ENCODE measurements around the gene AEBP1.

Gene AEBP1

DNA sequence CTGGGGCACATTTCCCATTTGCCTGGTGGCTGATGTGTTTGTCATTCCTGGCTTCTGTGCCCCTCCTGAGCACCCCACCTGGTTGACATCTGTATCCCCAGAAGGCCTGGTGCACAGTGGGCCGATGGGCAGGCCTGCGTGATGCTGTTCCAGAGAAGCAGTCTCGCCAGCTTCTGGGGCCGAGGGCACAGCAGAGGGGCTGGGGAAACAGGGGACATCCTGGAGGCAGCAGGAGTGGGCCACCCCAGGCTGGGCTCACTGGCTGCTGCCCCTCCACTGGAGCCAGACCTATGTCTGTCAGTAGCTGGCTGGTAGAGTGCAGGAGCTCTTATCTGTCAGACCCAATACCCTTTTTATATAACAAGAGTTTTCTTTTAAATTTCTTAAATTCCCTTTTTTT lies 37.9 kb downstream of the AEBP1 start:
- no peak for DNase-seq (ENCODE audit: low spot score)

DNA sequence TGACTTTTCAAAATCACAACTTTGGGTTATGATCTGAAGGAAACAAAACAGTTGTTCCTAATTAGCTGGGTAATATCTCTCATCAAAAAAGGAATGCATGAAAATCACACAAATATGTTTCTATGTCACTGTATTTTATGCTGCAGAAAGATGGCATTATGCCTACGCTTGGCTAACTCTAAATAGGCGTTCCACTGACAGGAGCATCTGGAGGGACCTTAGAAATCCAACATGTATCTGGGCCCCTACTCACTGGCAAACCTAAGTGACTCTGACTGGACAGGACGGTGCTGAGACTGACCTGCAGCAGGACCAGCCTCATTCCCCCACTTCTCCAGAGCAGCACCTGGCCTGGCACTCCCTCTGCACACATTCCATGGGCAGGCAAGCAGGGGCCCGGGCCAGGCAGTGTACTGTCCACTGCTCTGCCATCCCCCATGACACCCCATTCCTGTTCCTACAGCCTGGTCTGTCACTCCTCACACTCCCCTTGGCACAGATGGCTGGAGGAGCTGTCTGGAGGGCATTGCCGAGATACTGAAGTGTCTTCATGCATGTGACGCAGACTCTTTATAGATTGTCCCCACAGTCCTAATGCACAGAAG lies 39.6 kb downstream of the AEBP1 start:
- DNase-seq (ENCODE audit: low spot score), result no peak

DNA sequence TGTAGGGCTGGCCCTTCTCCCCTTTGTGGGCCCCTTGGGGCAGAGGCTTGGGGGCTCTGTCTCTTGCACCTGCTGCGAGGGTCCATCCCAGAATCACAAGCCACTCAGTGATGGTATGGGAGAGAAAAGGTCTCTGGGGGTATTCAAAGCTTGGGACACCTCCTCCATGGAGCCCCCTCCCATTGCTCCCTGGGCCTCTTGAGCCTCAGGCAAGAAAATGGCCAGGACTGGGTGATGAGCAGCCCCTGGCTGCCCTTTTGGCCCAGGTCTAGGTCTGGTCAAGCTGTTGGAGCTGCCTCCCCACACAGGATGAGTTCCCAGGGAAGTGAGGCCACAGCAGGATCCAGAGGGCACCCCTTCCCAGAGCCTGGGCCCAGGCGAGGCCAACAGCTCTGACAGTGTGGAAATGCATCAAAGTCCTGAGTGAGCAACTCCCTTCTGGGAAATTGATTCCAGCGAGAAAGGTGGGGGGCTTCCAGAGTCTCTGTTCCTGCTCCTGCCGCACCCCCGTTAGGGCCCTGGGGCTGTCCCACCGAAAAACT lies 40.4 kb downstream of the AEBP1 start:
- DNase-seq (ENCODE audit: low spot score), result no peak

DNA sequence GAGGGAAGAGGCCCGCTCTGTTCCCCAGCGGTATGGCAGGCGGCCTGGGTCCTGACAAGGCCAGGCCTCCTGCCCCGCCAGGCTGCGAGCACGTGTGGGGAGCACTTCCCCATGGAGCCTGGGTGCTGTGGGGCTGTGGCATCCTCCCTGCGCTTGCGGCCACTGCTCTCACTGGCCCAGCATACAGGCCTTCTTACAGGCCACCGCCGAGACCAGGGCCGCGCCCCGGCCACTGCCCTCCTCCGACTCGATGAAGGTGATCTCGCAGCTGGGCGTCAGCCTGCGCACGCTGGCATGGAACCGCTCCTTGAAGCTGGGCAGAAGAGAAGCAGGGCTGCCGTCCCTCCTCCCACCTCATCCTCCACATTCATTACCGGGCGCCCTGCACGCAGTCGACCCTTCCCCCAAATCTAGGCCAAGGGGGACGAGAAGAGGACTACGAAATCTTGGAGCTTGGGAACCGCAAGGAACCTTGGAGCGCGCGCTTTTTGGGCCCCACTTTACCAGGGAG lies 40.9 kb downstream of the AEBP1 start:
- no peak for DNase-seq (ENCODE audit: low spot score)

DNA sequence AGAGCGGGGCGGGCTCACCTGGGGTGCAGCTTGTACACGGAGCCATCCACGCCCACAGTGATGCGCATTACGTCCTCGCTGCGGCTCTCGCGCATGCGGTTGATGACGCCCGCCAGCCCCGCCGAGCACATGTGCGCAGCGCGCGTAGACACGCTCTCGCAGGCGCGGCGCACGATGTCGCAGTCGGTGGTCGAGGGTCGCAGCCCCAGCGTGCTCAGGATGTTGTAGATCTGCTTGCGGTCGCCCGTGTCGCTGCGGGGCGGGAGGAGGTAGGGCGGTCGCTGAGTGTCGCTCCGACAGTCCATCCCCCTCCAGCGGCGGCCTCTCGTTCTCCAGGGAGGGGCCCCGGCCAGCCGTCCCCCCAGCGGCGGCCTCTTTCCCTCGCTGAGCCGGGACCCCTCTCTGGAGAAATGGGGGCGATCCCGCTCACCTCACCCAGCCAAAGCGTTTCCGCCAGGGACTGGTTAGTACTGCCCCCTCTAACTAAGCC lies 41.4 kb downstream of the AEBP1 start:
- no peak for DNase-seq (ENCODE audit: low spot score)

DNA sequence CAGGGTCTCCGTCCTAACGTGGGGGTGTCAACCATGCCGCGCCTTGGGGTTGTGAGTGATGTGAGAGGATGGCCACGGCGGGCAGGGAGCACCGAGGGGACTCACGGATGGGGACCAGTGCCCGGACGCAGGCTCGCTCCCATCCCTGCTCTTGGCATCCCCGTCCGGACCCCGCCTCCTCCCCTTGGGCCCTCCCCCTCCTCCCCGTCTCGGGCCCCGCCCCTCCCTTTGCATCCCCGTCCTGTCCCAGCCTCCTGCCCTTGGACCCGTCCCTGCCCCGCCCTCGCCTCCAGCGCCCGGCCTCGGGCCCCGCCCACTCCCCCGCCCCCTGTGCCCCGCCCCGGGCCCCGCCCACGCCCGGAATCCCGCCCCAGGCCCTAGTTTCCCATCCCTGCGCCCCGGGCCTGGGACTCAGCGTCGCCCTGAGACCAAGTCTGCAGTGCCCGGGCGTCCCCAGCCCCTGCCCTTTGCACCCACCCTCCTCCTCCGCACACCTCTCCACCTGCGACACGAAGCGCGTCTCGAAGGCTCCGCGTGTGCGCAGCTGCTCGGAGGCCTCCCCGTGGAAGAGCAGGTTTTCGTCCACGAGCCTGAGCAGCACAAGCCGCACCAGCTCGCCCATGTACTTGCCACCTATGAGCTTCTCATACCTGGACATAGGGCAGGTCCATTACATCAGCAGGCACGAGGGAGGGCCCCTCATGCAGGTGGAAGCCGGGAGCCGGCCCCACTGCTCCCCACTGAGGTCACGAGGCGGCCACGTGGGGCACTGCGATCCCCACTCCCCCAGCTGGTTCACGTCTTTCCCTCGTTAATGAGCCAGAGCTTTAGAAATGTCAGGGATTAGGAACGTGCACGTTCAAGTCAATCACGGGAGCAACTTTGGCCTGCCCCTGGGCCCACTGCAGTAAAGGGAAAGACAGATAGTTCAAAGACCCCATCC lies 42.1 kb downstream of the AEBP1 start:
- DNase-seq (ENCODE audit: low spot score), result peak; percentile 52

DNA sequence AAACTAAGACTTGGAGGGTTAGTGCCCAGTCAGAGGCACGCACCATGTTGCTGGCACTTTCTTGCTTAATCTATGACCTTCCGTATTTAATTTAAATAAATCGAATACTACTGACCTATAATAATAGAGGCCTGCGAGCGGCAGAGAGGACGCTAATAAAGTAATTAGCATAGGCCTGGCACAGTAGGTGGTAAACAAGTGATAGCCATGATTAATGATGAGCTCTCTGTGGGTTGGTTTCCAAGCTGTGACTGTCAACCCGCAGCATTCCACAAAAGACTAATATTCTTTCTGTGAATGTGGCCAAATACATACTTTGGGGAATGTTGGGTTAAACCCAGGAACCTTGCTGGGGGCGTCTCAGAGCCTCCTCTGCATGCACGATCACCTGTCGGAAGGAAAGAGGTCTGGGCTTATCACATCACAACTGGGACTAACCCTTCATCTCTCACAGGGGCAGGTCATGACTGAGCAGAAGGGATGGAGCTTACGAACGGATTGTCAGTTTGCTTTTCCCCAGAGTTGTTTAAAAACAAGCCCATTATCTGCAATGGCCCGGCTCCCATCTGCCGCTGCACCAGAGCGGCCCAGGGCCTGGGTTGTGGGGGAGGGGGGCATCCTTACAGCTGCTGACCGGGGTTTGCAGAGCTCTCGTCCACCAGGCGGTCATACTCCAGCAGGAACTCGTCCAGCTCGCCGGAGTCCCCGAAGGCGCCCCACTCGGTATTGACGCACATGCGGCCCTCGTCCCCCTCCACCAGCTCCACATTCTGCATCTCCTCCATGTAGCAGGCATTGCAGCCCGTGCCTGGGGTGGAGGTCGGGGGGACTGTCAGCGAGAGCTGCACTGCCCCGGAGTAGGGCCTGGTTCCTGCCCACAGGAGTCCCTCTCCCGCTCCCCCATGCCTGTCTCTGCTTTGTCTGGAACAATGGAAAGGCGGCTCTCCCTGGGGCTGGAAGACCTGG lies 43.2 kb downstream of the AEBP1 start:
- no peak for DNase-seq (ENCODE audit: low spot score)

DNA sequence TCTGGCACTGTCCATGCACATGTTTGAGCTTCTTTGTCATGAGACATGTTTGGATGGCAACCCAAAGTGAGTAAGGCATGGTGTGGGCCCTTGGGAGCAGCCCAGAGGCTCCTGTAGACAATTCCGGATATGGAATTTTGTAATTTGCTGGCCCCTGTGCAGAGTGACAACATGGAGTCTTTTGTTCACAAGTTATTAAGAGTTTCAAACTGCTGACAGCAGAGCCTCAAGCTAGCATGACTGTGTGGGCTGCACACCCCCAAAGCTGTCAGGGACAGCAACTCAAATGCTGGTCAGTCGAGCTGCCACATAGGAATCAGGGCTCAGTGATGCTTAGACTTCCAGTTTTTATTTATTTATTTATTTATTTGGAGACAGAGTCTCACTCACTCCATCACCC lies 44.0 kb downstream of the AEBP1 start:
- no peak for DNase-seq (ENCODE audit: low spot score)

DNA sequence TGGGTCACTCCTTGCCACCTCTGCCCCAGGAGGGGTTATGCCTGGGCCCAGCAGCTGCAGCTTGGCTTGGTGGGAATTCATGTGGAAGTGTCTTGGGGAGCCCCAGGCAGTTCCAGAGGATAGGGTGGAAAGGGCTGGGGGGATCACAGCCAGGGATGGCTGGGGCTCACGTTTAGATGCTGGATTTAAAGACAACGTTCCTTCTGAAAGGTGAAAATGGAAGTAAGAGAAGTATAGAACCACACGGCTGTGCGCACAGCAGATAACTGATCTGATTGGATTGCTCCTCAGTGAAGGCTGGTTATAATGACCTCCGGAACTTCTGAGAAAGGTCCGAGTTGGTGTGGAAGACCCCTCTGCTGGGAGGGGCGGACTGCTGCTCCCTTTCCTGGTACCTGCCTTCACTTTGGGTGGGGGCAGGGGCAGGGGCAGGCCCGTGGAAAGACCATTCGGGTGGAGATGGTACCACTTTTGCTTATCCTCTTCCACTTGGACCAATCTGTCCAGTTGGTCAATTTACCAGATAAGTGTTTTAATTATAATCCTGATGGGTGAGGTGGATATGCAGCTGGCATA lies 44.9 kb downstream of the AEBP1 start:
- no peak for DNase-seq (ENCODE audit: low spot score)

DNA sequence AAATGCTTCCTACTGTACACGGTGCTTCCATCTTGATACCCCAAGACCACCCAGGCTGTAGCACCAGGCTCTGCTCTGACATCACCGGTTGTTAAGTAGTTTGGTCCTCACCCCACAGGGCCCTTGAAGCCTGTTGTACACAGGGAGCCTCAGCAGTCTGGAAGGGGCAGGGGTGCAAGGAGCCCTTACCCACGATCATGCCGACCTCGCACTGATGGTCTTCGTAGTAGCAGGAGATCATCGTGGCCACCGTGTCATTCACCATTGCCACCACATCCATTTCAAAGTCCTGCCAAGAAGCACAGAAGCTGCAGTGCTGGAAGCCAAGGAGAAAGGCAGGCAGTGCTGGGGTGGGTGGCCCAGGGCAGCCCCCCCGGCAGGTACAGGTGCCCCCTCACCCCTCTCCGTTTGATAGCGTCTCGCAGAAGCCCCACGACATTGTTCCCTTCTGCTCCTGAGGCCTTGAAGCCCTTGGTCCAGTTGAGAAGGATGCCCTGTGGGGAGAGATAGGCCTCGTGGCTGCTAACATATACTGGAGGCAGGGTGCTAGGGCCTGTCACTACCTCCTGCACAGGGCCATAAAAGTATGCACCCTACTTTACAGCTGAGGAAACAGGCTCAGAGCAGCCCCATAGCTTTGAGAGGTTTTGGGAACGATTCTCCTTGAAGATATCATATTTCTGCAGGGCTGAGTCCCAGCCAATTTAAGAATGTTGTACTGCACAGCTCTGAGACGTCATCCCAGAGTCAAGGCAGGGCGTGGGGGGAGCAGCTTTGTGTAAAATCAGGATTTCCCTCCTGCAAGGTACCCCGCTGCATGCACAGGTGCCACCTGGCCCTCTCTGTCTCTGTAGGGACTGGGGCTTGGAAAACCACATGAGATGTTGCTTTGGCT lies 45.7 kb downstream of the AEBP1 start:
- no peak for DNase-seq (ENCODE audit: low spot score)

DNA sequence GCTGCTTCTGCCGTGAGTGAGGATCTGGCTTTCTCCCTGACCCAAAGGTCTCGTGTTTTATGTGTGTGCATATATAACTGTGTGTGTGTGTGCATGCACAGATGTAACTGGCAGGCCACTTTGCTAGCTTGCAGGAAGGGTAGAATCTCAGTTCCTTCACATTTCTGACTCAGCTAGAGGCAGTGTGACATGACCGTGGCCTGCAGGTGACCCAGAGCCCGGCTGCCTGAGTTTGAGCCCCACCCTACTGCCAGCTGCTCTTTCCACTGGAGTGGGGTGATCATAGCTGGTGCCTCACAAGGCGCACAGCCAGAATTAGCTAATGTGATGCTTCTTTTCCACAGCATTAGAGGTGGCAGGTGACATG lies 46.3 kb downstream of the AEBP1 start:
- peak; percentile 30 for DNase-seq (ENCODE audit: low spot score)

DNA sequence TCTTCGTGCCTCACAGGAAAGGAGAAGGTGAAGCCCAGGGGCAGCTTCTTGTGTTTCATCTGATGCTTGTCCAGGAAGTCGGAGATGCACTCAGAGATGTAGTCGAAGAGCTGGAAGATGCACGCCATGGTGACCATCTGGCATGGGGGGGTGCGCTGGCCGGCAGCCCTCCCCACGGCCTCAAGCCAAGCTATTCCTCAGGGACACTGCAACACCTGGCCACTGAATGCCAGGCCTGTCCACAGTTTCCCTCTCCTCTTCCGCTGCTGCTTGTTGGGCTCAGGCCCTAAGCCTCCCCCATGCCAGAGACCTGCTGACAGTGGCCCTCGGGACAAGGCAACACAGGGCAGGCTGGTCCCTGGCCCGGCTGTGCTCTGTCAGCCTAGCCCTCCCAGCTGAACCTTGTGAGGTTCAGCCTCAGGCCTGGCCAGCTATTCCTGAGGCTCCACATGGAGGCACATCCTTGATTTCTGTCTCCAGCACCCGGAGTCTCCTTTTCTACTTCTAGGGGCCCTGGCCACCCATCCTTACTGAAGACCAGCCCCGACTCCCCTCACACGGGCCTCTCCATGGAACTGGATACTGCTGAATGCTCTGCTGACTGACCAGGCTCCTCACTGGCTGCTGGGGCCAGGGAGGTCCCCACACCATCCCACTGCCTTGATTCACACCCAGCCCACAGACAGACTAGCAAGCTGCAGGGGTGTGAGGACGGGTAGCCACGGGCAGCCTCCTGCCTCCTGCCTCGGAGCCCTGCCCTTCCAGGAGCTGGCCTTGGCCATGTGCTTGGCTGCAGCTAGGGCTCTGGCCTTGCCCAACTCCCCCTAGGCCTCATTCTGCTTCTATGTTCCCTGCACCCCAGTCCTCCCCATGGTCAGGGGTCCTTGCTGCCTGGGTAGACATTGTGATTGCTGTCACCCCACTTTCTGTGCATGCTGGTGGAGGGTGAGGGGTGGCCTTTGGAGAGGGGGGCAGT lies 47.1 kb downstream of the AEBP1 start:
- DNase-seq (ENCODE audit: low spot score), result no peak

DNA sequence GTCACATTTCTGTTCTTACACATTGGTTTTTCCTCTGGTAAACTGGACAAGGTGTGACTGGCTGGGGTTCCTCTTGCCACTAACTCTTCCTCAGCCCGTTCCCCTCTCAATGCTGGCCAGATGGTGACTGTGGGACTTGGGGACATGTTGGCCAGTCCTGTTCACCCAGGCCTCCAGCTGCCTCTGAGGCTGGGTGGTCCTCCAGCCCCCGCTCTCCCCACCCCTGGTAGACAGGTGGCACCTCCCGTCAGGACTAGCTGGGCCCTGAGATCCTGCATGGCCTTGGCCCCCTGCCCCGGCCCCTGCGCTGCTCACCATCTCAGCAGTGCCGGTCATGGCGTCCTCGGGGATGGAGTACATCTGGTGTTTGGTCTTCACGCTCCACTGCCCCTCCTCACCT lies 47.8 kb downstream of the AEBP1 start:
- no peak for DNase-seq (ENCODE audit: low spot score)

DNA sequence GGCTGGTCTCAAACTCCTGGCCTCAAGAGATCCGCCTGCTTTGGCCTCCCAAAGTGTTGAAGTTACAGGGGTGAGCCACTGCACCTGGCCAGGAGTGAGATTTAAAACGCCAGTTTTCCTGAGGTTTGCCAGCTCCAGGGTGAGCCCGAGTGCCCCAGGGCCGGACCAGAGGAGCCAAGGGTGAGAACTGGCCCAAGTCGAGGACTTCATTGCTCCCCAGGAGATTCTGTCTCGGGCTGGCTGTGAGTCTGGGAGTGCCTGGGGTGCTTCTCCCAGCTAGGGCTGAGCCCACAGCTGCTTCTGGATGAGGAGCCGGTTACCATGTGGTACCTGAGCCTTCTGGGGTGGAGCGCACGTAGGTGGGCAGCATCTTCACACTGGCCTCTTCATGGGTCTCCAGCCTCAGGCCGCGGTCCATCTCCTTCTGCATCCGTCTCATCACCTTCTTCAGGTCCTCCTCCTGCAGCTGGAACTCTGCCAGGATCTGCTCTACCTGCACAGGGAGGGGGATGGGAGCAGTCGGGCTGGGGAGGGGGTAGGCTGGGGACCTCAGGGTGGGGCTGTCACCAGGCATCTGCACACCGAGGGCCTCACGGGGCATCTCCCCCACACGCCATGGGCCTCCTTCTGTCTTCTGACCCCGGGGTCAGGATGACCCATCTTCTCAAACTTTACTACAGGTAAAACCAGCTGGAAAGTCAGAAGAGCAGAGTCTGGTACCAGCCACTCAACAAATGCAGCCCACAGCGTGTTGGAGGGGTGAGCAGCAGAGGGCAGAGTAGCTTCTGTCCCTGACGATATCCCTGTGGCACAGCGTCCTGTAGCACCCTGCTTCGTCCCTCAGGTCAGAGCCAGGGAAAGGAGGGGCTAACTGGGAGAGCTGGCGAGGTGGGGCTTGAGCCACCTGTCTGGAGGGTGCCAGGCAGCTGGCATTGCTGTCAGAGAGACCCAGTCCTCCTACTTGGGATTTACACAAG lies 49.1 kb downstream of the AEBP1 start:
- no peak for DNase-seq (ENCODE audit: low spot score)

DNA sequence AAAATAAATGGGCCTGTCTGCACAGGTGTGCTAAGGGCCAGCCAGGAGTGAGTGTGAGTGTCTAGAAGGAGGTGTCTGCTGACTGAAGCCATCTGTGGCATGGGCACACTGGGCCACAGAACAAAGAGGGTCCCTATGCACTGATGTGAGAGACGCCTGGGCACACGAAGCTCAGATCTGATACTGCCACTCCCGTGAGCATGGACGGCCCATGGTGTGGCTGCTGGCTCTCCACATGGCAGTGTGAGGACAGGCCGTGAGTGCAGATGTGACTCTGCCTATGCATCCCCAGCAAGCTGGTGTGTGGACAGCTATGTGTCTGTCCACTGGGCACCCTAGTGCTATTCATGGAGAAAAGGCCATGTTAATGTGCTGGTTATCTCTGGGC lies 49.8 kb downstream of the AEBP1 start:
- DNase-seq (ENCODE audit: low spot score), result no peak

DNA sequence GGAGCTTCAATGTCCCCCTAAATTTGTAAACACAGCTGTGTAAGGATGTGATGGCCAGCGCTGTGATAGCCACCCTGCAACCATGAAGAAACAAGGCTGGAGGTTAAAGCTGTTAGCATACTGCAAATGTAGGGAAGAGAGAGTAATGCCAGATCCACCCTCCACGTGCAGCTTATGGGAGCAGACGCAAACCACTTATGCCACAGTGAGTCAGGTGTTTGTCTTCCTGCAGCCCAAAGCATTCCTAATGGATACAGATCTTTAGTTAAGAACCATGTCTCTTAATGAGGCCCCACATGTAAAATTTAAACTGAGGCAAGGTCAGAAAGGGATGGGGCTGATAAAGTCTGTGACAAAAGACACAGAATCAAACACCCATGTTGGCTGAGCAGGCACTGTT lies 50.6 kb downstream of the AEBP1 start:
- no peak for DNase-seq (ENCODE audit: low spot score)

DNA sequence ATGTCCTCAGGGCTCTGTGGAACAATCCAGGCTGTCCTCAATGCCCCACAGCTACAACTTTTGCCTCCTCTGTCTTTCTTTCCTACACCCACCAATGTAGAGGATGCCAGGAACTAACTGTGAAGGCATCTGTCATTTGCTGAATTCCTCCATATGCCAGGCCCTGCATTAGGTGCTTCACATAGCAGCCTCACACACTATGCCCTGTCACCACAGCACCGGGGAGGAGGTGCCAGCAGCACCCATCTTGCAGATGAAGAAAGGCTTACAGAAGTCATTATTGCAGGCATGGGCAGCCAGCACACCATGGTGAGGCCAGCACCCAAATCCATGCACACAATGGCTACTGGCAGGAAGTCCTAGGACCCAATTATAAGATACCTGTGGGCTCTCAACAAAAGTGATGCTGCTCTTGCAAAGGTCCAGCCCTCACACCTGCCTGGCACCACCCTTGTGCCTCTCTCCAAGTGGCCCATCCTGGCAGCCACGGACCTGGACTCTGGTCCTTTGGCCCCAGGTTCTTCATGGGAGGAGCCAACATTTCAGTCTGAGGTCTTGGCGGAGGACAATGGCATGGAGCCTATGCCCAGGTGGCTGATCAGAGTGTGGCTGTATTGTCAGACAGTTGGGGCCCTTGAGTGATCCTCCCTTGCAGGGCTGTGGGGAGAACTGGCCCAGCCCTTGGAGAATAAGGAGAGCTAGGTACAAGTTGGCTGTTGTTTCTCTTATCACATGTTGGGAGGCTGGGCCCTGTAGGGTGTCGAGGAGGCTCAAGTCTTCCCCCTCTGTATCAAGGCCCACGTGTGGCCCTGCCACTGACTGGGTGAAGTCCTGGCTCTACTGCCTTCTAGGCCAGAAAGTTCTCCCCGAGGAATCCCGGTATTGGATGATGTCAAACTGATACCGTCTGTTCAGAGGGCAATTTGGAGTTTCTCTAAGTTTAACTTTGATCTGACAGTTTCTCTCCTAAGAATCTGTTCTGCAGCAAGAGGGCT lies 51.3 kb downstream of the AEBP1 start:
- no peak for DNase-seq (ENCODE audit: low spot score)

Data from kidney tubule cell (primary cell).